Measurements from ENCODE around the gene ACVR1. TPM values are rescaled to one million over a fixed set of nuclear protein-coding genes. Genes with fewer than 3 reads are reported as not detected.

Gene ACVR1
- total and polyA plus RNA-seq, 2 experiments from 2014 or later = 8.9 to 21.5 TPM

DNA sequence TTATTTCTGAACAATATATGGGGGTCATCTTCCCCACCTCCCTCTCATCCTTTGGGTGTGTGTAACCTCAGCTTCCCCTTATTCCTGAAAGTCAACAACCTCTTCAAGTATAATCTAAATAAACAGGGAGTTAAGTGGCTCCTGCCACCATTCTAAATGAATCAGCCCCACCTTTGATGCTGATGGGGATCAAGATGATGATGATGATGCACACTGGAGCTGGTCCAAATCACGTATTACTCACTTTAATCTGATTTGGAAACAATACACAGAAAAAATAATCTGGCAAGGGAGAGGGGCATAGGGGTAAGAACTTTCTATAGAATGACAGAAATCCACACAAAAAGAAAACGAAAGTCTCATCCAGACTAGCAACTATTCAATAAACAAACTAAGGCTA is 7.1 kb downstream of the ACVR1 start (continued):
- TF ChIP-seq, protein P1, sequence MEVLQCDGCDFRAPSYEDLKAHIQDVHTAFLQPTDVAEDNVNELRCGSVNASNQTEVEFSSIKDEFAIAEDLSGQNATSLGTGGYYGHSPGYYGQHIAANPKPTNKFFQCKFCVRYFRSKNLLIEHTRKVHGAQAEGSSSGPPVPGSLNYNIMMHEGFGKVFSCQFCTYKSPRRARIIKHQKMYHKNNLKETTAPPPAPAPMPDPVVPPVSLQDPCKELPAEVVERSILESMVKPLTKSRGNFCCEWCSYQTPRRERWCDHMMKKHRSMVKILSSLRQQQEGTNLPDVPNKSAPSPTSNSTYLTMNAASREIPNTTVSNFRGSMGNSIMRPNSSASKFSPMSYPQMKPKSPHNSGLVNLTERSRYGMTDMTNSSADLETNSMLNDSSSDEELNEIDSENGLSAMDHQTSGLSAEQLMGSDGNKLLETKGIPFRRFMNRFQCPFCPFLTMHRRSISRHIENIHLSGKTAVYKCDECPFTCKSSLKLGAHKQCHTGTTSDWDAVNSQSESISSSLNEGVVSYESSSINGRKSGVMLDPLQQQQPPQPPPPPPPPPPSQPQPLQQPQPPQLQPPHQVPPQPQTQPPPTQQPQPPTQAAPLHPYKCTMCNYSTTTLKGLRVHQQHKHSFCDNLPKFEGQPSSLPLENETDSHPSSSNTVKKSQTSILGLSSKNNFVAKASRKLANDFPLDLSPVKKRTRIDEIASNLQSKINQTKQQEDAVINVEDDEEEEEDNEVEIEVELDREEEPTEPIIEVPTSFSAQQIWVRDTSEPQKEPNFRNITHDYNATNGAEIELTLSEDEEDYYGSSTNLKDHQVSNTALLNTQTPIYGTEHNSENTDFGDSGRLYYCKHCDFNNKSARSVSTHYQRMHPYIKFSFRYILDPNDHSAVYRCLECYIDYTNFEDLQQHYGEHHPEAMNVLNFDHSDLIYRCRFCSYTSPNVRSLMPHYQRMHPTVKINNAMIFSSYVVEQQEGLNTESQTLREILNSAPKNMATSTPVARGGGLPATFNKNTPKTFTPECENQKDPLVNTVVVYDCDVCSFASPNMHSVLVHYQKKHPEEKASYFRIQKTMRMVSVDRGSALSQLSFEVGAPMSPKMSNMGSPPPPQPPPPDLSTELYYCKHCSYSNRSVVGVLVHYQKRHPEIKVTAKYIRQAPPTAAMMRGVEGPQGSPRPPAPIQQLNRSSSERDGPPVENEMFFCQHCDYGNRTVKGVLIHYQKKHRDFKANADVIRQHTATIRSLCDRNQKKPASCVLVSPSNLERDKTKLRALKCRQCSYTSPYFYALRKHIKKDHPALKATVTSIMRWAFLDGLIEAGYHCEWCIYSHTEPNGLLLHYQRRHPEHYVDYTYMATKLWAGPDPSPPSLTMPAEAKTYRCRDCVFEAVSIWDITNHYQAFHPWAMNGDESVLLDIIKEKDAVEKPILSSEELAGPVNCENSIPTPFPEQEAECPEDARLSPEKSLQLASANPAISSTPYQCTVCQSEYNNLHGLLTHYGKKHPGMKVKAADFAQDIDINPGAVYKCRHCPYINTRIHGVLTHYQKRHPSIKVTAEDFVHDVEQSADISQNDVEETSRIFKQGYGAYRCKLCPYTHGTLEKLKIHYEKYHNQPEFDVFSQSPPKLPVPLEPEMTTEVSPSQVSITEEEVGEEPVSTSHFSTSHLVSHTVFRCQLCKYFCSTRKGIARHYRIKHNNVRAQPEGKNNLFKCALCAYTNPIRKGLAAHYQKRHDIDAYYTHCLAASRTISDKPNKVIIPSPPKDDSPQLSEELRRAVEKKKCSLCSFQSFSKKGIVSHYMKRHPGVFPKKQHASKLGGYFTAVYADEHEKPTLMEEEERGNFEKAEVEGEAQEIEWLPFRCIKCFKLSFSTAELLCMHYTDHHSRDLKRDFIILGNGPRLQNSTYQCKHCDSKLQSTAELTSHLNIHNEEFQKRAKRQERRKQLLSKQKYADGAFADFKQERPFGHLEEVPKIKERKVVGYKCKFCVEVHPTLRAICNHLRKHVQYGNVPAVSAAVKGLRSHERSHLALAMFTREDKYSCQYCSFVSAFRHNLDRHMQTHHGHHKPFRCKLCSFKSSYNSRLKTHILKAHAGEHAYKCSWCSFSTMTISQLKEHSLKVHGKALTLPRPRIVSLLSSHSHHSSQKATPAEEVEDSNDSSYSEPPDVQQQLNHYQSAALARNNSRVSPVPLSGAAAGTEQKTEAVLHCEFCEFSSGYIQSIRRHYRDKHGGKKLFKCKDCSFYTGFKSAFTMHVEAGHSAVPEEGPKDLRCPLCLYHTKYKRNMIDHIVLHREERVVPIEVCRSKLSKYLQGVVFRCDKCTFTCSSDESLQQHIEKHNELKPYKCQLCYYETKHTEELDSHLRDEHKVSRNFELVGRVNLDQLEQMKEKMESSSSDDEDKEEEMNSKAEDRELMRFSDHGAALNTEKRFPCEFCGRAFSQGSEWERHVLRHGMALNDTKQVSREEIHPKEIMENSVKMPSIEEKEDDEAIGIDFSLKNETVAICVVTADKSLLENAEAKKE (CRISPR knock-in tag; IDR thresholded peaks at IDR 0.05) = no peak
- TF ChIP-seq NANOG (IDR thresholded peaks at IDR 0.05; ENCODE audit: borderline replicate concordance) = no peak

DNA sequence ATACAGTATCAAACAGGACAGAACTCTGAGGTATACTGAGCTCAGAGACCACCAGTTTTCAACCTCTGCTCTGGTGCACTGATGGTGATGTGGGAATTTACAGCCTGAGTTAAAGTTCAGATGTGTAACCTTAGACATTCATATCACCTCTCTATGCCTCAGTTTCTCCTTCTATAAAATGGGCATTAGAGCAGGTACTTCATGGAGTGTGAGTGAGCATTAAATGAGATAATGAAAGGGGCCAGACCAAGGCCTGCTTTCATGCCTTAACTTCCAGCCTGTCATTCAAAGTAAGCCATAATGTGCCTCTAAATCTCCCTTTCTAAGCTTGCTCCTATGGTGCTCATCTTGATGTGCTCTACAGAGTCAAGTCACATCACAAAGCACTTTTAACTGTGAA is 8.4 kb downstream of the ACVR1 start:
- no peaks in the 10 kb centered on the region for H3K27me3 ChIP-seq (ENCODE audit: insufficient read depth)
- TF ChIP-seq ZNF114 (CRISPR knock-in tag; IDR thresholded peaks at IDR 0.05) (no peak), STAT1 (IDR thresholded peaks at IDR 0.05; ENCODE audit: unreplicated experiment) (no peak), POLR2AphosphoS5 (IDR thresholded peaks at IDR 0.05; ENCODE audit: low read depth) (no peak)
- TF ChIP-seq, protein P1 (CRISPR knock-in tag; IDR thresholded peaks at IDR 0.05) = no peak
- TF ChIP-seq, protein P2, sequence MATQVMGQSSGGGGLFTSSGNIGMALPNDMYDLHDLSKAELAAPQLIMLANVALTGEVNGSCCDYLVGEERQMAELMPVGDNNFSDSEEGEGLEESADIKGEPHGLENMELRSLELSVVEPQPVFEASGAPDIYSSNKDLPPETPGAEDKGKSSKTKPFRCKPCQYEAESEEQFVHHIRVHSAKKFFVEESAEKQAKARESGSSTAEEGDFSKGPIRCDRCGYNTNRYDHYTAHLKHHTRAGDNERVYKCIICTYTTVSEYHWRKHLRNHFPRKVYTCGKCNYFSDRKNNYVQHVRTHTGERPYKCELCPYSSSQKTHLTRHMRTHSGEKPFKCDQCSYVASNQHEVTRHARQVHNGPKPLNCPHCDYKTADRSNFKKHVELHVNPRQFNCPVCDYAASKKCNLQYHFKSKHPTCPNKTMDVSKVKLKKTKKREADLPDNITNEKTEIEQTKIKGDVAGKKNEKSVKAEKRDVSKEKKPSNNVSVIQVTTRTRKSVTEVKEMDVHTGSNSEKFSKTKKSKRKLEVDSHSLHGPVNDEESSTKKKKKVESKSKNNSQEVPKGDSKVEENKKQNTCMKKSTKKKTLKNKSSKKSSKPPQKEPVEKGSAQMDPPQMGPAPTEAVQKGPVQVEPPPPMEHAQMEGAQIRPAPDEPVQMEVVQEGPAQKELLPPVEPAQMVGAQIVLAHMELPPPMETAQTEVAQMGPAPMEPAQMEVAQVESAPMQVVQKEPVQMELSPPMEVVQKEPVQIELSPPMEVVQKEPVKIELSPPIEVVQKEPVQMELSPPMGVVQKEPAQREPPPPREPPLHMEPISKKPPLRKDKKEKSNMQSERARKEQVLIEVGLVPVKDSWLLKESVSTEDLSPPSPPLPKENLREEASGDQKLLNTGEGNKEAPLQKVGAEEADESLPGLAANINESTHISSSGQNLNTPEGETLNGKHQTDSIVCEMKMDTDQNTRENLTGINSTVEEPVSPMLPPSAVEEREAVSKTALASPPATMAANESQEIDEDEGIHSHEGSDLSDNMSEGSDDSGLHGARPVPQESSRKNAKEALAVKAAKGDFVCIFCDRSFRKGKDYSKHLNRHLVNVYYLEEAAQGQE (IDR thresholded peaks at IDR 0.05; ENCODE audit: unreplicated experiment) = no peak

More for the DNA sequence above, 8.4 kb downstream of the ACVR1 start:
- Mint-ChIP-seq H3K36me3 (ENCODE audit: low read depth) (no peaks in the 10 kb centered on the region), H3K9me3 (no peaks in the 10 kb centered on the region), H3K27me3 (ENCODE audit: insufficient read depth, low read depth, poor library complexity) (no peaks in the 10 kb centered on the region), H3K27ac (no peak overlapping the region), H3K4me1 (peaks cover 51% of the 10 kb centered on the region), H3K4me3 (no peak overlapping the region)
- Histone ChIP-seq H3K4me1 (ENCODE audit: insufficient read depth) (peaks cover 60% of the 10 kb centered on the region), H3K4me2 (no peak overlapping the region), H3K27ac (ENCODE audit: low read depth) (no peak overlapping the region), H4K20me1 (replicated peaks; ENCODE audit: insufficient read depth) (peaks cover 19% of the 10 kb centered on the region; the same call in 1 of the 2 replicates), H3K9me2 (ENCODE audit: insufficient read depth) (0 out of 2 replicates have a peak, but pooled peaks cover 3% of the 10 kb centered on the region), H2AFZ (no peak overlapping the region), H3K79me2 (replicated peaks; ENCODE audit: insufficient read depth) (peaks cover 94% of the 10 kb centered on the region), H3K4me3 (no peak overlapping the region), H3F3A (replicated peaks; ENCODE audit: low read depth) (no peaks in the 10 kb centered on the region), H3K36me3 (ENCODE audit: insufficient read depth) (no peaks in the 10 kb centered on the region)
- no peak for DNase-seq (ENCODE audit: low spot score)
- ATAC-seq = no peak

Measured in GM23338 (cell line).